GM10847 (cell line): ENCODE data around the gene NHSL1.

Experiments used
- POLR2A ChIP-seq: IDR thresholded peaks from 2 replicates; pipeline ENCODE4 v1.6.1; 2011; ENCODE audit not compliant: insufficient read length; ENCODE audit errors: extremely low read depth

Gene NHSL1

DNA sequence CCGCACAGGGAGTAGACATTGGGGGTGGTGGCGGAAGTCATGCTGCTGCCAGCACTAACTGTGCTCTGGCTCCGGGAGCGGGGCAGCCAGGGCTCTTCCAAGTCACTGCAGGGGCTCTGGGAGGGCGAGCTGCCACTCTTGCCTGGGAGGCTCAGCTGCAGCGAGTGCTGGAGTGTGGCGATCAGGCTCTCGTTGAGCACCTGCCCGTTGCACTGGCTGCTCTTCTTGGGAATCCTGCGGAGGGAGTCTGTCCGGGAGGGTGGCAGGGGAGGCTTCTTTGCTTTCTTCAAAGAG lies 67.3 kb downstream of the NHSL1 start:
- no peak for TF ChIP-seq POLR2A

DNA sequence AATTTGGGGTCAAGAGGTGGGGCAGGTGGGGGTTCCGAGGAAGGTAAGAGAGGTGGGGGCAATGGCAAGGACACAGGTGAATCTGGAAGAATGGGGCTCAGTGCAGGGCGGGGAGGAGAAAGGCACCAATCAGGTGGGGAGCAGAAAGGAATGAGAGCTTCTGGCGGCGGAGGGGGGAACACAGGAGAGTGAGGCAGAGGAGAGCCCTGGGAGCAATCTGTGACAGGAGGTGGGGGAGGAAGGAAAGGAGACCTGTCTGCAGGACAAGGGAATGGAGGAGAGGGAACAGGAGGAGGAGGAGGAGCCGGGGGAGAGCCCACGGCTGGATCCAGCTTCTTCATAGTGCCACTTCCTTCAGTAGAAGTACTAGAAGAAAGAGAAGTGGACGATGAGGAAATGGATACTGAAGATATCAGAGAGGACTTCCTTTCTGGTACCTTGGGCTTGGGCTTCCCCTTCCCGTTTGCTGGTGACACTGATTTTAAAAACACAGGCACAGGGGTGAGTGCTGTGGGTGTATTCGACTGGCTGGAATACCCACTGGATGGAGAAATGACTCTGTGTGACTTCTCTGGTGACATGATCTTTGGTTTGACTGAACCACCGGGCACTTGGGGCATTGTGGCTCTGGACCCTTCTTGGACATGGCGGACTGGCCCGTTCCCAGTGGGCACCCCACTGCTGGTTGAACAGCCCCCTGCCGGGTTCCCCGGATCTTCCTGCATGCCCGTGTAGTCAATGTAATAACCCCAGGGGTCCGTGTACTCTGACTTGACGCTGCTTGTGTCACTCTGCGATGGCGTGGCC lies 67.8 kb downstream of the NHSL1 start:
- TF ChIP-seq POLR2A, result no peak

DNA sequence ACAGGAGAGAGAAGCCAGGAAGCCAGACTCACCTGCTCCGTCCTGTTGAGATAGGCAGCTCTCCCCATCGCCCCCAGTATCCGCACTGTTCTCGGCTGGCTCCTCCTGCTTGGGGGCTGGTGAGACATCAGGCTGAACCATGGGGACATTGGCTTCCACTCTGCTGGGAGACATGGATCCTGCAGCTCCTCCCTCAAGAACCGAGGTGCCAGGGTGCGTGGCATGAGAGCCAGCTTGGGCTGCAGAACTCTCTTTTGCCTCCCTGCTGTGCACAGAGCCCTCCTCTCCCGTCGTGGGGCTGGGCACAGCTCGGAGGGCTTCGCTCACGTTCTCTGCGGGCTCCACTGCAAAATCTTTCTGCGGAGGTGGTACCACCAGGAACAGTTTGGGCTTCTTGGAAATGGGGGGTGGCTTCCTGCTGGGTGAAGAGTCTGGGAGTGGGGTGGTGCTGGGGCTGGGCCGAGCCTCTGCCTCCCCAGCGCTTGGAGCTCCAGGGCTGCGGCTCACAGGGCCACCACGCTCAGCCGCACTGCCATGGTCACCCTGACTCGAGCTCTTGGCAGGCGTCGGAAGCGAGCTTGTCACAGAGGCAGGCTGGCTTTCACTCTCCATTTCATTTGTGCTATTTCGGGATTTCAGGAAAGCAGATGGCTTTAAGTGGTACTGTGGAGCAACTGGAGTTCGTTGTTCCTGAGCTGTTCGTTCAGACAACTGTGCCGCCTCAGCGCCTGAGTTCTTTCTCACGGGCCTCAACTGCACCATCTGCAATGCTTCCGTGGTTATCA lies 68.7 kb downstream of the NHSL1 start:
- no peak for TF ChIP-seq POLR2A

DNA sequence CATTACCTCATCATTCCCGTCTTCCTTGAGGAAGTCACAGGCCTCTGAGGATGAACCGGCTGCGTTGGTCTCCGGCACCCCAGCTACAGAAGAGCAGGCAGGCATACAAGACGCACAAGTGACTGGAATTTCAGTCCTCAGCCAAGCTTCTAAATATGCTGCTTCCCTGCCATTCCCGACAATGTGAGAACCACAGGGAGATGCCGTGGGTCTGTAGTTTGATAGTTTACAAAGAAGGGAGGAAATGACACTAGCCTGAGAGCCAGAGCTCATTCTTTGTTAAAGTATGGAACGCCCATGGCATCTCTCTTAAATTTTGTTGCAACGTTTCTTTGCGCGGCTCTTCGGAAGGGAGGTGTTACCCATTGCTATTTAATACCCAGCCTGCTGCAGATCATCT lies 69.5 kb downstream of the NHSL1 start:
- TF ChIP-seq POLR2A, result no peak

DNA sequence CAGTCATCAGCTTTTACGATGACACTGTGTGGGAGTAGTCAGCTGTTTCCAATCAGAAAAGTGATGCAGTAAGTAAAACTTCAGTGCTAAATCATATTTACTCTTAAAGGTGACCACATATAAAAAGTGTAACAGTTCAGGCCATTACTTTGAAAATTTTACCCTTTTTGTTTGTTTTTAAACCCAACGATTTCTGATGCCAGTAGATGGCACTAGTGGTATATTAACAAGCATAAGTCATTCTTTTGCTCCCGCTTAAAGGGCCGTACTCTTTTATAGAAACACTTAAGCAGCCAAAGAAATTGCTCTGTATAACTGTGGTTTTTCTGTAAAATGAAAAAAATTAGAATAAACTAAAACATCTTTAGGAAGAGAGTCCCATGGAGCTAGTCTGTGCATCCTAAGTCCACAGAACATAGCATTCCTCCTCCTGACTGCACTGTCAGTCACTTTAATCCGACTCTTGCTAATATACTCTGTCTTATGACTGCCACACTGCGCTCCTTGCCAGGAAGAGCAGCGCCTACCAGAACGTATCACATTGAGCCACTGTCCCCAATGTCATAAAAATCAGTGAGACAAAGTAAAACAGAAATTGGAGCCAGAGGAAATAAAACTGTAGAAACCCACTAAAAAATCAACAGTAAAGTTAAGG lies 70.2 kb downstream of the NHSL1 start:
- TF ChIP-seq POLR2A, result no peak

DNA sequence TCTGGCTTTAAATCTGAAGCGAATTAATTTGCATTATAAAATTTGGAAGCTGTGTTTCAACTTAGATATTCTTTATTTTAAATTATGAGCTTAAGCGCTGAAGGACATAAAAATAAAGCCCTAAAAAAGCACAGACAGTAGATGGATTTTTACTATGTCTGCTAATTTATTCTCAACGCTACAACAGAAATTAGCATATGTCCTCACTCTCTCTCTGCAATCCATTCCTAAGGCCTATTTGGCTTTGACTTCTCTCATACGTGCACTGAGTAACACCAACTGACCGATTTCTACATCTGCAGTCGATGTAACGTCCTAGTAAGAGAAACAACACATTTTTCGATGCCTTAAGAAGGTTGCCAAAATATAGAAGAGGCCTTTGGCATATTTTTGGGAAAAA lies 71.6 kb downstream of the NHSL1 start:
- TF ChIP-seq POLR2A, result no peak

DNA sequence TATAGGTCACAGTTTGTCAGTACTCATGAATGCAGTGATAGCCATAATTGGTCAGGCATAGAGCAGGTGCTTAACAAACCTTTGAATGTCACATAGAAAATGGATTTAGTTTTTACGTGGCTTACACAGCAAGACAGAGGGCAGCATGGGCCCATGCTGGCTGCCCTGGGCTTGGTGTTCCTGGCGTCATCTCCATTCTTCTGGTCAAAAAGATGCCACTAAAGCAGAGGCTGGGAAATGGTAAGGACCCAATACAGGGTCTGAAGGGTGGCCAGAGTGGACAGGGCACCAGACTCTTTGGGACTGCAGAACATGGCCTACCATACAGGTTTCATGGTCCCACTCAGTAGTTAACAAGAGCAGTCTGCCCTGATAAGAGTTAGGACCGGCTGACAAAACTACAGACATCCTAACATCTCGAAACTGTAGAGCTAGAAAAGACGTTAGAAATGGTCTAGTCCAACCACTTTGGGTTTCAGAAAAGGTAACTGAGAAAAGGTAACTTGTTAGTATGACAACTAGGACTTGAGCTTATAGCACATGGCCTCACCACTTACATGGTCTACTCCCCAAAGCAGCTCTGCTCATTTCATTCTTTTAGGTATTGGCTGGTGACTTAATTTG lies 72.7 kb downstream of the NHSL1 start:
- no peak for TF ChIP-seq POLR2A

DNA sequence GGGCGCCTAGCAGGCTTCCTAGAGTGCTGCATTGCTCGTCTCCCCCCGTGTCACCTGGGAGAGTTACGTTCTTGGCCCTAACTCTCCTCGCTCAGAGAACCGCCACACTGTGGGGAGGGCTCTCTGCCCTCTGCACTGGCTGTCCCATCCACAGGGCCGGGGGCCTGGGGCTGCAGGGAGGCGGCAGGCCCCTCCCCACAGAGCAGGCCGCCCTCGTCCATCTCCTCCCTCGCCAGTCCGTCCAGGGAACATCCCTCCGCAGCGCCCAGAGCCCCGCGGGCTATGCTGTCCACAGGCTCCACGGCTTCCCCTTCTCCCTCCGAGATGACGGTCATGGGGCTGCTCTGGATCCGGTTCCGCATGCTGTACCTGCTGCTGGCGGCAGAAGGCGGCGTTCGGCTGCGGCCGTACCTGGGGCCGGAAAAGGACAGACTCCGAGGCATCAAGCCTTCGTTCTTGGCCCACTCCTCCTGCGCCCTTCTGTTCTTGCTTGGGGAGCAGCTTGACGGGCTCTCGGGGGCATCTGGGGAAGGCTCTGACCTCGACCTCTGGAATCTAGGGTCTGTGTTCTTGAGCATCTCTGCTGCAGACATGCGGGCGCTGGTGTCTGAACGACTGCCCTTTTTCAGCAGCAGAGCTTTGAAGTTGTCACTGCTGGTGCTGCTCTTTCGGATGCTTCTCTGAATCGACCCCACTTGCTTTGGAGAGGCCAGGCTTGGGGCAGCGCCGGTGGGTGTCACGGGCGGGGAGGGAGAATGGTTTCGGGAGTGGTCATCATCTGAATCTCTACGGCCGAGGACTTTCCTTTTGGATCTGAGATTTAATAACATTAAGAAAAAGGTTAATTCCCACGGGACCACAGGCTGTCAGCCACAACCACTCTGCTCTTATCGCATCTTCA lies 75.0 kb downstream of the NHSL1 start:
- TF ChIP-seq POLR2A, result no peak

DNA sequence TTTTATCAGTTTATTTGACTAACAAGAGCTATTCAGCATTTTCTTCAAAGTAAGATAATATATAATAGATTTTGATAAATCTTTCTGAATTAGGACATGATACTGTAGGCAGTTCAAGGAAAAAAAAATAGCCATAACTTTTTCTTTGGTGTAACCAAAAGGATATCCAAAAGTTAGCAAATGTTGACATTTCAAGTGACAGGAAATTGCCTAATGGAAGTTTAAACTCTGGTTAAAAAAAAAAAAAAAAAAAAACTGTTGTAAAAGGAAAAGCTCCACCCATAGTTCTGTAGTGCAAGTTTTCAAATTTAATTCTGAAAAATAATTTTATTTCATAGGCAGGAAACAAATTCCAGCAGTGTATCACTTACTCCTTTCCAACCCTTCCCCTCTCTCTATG lies 76.4 kb downstream of the NHSL1 start:
- TF ChIP-seq POLR2A, result no peak

DNA sequence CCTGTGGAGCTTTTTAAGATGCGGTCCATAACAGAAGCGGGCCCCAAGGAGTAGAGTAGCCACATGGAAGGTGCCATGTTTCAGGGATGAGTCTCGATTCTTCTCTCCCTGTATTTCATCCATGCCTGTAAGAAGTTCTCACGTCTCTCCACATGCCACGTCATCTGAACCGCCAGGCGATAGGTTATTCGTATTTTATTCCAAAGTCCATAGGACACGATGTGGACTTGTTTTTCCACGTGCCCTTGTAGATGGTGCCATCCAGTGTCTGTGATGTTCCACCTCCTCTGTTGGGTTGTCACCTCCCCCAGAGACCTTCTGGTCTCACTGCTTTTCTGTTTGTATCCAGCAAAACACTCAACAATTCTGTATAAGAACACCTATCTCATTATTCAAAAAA lies 77.7 kb downstream of the NHSL1 start:
- no peak for TF ChIP-seq POLR2A

DNA sequence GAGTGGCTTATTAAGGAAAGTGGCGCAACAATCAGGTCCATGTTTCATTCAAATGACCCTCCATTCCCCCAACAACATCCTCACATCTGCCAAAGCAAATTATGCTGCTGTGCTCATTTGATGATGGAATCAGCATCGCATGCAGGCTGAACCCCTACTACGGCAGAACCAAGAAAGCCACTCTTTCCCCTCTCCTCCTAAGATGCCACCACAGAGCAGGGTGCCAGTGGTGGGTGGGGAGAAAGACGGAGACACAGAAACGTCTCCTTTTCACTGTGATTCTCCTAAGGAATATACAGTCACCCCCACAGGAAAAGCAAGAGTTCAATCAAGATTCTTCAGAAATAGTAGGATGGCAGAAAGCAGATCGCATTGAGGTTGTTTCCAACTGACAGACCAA lies 78.2 kb downstream of the NHSL1 start:
- TF ChIP-seq POLR2A, result no peak

DNA sequence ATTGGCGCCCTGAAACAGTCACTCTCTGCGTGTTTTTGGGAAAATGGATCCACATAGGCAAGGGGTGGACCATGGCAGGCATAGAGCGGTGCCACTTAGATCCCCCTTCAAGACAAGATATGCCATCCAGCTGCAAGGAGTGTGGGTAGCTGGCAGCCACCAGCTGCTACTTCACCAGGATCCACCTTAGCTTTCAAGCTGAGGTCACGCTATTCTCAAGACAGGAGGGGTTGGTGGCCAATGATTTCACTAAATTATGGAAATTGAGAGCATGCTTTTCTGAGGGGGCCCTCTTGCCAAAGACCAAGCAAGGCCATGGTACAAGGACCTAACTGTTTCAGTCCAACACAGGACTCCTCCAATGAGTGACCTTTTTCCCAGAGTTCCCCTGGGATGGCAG lies 78.9 kb downstream of the NHSL1 start:
- TF ChIP-seq POLR2A, result no peak

DNA sequence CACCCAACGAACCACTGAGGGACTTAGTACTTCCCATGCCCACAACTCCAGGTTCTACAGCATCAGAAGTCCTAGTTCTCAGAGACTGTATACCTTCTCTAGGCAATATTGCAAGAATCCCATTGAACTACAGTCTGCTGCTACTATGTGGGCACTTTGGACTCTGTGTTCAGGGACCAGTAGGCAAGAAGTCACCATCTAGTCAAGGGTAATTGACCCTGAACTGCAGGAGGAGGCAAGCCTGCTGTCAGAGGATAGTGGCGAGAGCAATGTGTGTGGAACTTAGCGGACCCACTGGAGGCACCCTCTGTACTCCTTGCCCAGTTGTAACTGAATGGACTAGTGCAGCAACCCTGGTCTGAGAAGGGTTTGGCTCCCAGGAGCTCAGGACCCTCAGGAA lies 79.5 kb downstream of the NHSL1 start:
- TF ChIP-seq POLR2A, result no peak

DNA sequence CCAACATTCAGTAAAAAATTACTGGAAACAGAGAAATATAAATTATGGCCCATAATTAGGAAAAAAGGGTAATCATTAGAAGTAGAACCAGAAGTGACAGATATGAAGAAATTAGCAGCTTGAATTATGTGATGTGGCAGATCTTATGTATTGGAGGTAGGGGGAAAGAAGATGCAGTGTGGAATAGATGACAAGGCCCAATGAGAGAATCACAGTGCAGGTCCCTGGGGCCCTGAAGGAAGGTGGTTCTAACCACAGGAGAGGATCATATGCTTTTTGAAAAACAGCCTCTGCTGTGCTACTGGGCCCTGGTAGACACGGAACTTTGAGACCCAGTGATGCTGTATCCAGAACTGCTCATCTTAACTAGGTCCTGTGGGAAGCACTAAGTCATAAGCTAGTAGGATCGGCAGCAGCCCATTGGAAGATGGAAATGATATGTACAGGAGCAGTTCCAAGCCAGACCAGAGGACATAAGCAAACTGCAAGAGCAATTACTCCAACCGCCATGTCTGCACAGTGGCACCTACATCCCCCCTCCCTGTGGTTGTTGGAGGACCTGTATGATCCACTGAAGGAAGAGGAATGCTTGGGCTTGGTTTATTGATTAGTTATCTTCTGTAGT lies 81.1 kb downstream of the NHSL1 start:
- no peak for TF ChIP-seq POLR2A
